Mucosa of stomach (tissue), 1 donor: ENCODE measurements around the gene SCYGR2.
"Not testable (repeated sequence)": the region's sequence is repeated elsewhere in the genome, so short reads cannot be mapped to it uniquely, and the experiment has no call there.

Experiments
- H3K27me3 ChIP-seq: one replicate; pipeline ENCODE4 v1.7.0; 2013; ENCODE audit warnings: mild to moderate bottlenecking, low read length; ENCODE audit not compliant: control insufficient read depth, insufficient read depth
- H3K36me3 ChIP-seq: one replicate; pipeline ENCODE4 v1.7.0; 2013; ENCODE audit warnings: low read length; ENCODE audit not compliant: control insufficient read depth, insufficient read depth
- H3K4me1 ChIP-seq: one replicate; pipeline ENCODE4 v1.7.0; 2013; ENCODE audit warnings: mild to moderate bottlenecking, low read length; ENCODE audit not compliant: control insufficient read depth, insufficient read depth
- H3K4me3 ChIP-seq: one replicate; pipeline ENCODE4 v1.7.0; 2013; ENCODE audit warnings: low read length
- H3K9ac ChIP-seq: one replicate; pipeline ENCODE4 v1.7.0; 2013; ENCODE audit warnings: mild to moderate bottlenecking, low read length, moderate library complexity
- H3K9me3 ChIP-seq: one replicate; pipeline ENCODE4 v1.7.0; 2013; ENCODE audit warnings: mild to moderate bottlenecking, low read length, moderate library complexity; ENCODE audit not compliant: control insufficient read depth
- donor health status: Pancreatic carcinoma.

Gene SCYGR2

GRCh38 chr2:227598835-227599503, at the start of gene SCYGR2:
SCYGR2 (plus strand) TSS chr2:227598893; CDS start chr2:227598893, 0 bp downstream.
- not testable (repeated sequence) for H3K27me3 ChIP-seq, H3K4me1 ChIP-seq, H3K9me3 ChIP-seq, H3K4me3 ChIP-seq, H3K36me3 ChIP-seq, H3K9ac ChIP-seq

- no peaks in the 10 kb centered on the region for H3K4me1 ChIP-seq
- H3K4me3 ChIP-seq: no peak overlapping the region
- peaks cover 8% of the 10 kb centered on the region for H3K36me3 ChIP-seq
- H3K27me3 ChIP-seq: no peaks in the 10 kb centered on the region
- no peaks in the 10 kb centered on the region for H3K9me3 ChIP-seq
- no peak overlapping the region for H3K9ac ChIP-seq
These were observed 46.9 kb upstream of the SCYGR2 start for GRCh38 chr2:227551836-227552235.

- H3K27me3 ChIP-seq: no peaks in the 10 kb centered on the region
- H3K4me3 ChIP-seq: no peak overlapping the region
- H3K9ac ChIP-seq: no peak overlapping the region
- no peaks in the 10 kb centered on the region for H3K36me3 ChIP-seq
- H3K9me3 ChIP-seq: no peaks in the 10 kb centered on the region
- H3K4me1 ChIP-seq: no peaks in the 10 kb centered on the region
These were observed 36.1 kb upstream of the SCYGR2 start for GRCh38 chr2:227562581-227562980.

- Histone ChIP-seq H3K4me3 (no peak overlapping the region), H3K9ac (no peak overlapping the region), H3K36me3 (no peaks in the 10 kb centered on the region), H3K27me3 (no peaks in the 10 kb centered on the region), H3K4me1 (no peaks in the 10 kb centered on the region), H3K9me3 (no peaks in the 10 kb centered on the region)
These were observed 33.6 kb upstream of the SCYGR2 start for GRCh38 chr2:227565080-227565479.

GRCh38 chr2:227566012-227566411, 32.7 kb upstream of the SCYGR2 start:
- H3K27me3 ChIP-seq: no peaks in the 10 kb centered on the region
- H3K4me1 ChIP-seq: no peaks in the 10 kb centered on the region

GRCh38 chr2:227568852-227569169, 29.9 kb upstream of the SCYGR2 start:
- Histone ChIP-seq H3K9ac (no peak overlapping the region), H3K4me3 (no peak overlapping the region), H3K9me3 (no peaks in the 10 kb centered on the region), H3K4me1 (no peaks in the 10 kb centered on the region), H3K27me3 (no peaks in the 10 kb centered on the region), H3K36me3 (no peaks in the 10 kb centered on the region)

More at GRCh38 chr2:227566012-227566411, 32.7 kb upstream of the SCYGR2 start:
- no peaks in the 10 kb centered on the region for H3K9me3 ChIP-seq
- H3K36me3 ChIP-seq: no peaks in the 10 kb centered on the region
- H3K9ac ChIP-seq: no peak overlapping the region
- H3K4me3 ChIP-seq: no peak overlapping the region

- Histone ChIP-seq H3K9me3 (no peaks in the 10 kb centered on the region), H3K27me3 (no peaks in the 10 kb centered on the region), H3K9ac (no peak overlapping the region), H3K4me3 (no peak overlapping the region), H3K4me1 (no peaks in the 10 kb centered on the region), H3K36me3 (no peaks in the 10 kb centered on the region)
These were observed 28.1 kb upstream of the SCYGR2 start for GRCh38 chr2:227570615-227571014.

GRCh38 chr2:227576110-227576509, 22.6 kb upstream of the SCYGR2 start:
- Histone ChIP-seq H3K36me3 (no peaks in the 10 kb centered on the region), H3K9me3 (no peaks in the 10 kb centered on the region), H3K9ac (no peak overlapping the region), H3K4me1 (no peaks in the 10 kb centered on the region), H3K4me3 (no peak overlapping the region), H3K27me3 (no peaks in the 10 kb centered on the region)

GRCh38 chr2:227576812-227577211, 21.9 kb upstream of the SCYGR2 start:
- Histone ChIP-seq H3K27me3 (no peaks in the 10 kb centered on the region), H3K4me1 (no peaks in the 10 kb centered on the region), H3K36me3 (no peaks in the 10 kb centered on the region), H3K4me3 (no peak overlapping the region), H3K9ac (no peak overlapping the region), H3K9me3 (no peaks in the 10 kb centered on the region)

GRCh38 chr2:227577555-227577954, 21.1 kb upstream of the SCYGR2 start:
- no peak overlapping the region for H3K9ac ChIP-seq
- no peaks in the 10 kb centered on the region for H3K27me3 ChIP-seq
- no peaks in the 10 kb centered on the region for H3K9me3 ChIP-seq
- no peaks in the 10 kb centered on the region for H3K36me3 ChIP-seq
- H3K4me1 ChIP-seq: no peaks in the 10 kb centered on the region
- H3K4me3 ChIP-seq: no peak overlapping the region

GRCh38 chr2:227578642-227579041, 20.1 kb upstream of the SCYGR2 start:
- Histone ChIP-seq H3K36me3 (no peaks in the 10 kb centered on the region), H3K9ac (no peak overlapping the region), H3K27me3 (no peaks in the 10 kb centered on the region), H3K4me1 (no peaks in the 10 kb centered on the region), H3K4me3 (no peak overlapping the region), H3K9me3 (no peaks in the 10 kb centered on the region)

GRCh38 chr2:227579791-227580190, 18.9 kb upstream of the SCYGR2 start:
- no peaks in the 10 kb centered on the region for H3K27me3 ChIP-seq
- H3K9me3 ChIP-seq: no peaks in the 10 kb centered on the region
- H3K4me1 ChIP-seq: no peaks in the 10 kb centered on the region
- H3K36me3 ChIP-seq: no peaks in the 10 kb centered on the region
- H3K9ac ChIP-seq: no peak overlapping the region
- H3K4me3 ChIP-seq: no peak overlapping the region

GRCh38 chr2:227582369-227582768, 16.3 kb upstream of the SCYGR2 start:
- no peaks in the 10 kb centered on the region for H3K9me3 ChIP-seq
- no peaks in the 10 kb centered on the region for H3K36me3 ChIP-seq
- no peak overlapping the region for H3K9ac ChIP-seq
- no peaks in the 10 kb centered on the region for H3K27me3 ChIP-seq
- H3K4me3 ChIP-seq: no peak overlapping the region
- H3K4me1 ChIP-seq: no peaks in the 10 kb centered on the region
